Retinal pigment epithelial cell (primary cell): ENCODE data around the gene PPP2R3B.

Source experiments
- DNase-seq: peaks from one replicate; pipeline ENCODE4 v3.0.0-alpha.2; 2010; ENCODE audit warnings: low read depth
- H3K4me3 ChIP-seq: 2 replicates; pipeline ENCODE4 v1.5.1; 2011; ENCODE audit warnings: mild to moderate bottlenecking, low read length, control low read depth, moderate library complexity
- TF ChIP-seq, protein P1 (sequence below): conservative IDR thresholded peaks from 2 replicates; pipeline ENCODE4 v1.5.1; 2011; ENCODE audit warnings: low read depth, low read length, control low read depth, inconsistent platforms

Gene PPP2R3B

DNA sequence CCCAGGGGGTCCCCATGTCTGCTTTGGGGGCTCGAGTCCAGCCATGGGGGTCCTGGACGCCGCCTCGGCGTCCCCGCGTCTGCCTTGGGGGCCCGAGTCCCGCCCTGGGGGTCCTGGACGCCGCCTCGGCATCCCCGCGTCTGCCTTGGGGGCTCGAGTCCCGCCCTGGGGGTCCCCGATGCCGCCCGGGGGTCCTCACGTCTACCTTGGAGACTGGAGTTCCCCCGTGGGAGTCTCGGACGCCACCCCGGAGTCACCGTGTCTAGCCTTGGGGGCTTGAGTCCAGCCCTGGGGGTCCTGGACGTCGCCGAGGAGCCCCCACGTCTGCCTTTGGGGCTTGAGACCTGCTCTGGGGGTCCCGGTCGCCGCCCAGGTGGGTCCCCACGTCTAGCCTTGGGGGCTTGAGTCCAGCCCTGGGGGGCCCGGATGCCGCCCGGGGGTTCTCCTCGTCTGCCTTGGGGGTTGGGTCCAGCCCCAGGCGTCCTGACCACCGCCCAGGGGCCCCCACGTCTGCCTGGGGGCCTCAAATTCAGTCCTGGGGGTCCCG, 67.1 kb downstream of the PPP2R3B start:
- DNase-seq, result no peak
- peak overlapping the region; percentile 85 for H3K4me3 ChIP-seq
- TF ChIP-seq, protein P1, sequence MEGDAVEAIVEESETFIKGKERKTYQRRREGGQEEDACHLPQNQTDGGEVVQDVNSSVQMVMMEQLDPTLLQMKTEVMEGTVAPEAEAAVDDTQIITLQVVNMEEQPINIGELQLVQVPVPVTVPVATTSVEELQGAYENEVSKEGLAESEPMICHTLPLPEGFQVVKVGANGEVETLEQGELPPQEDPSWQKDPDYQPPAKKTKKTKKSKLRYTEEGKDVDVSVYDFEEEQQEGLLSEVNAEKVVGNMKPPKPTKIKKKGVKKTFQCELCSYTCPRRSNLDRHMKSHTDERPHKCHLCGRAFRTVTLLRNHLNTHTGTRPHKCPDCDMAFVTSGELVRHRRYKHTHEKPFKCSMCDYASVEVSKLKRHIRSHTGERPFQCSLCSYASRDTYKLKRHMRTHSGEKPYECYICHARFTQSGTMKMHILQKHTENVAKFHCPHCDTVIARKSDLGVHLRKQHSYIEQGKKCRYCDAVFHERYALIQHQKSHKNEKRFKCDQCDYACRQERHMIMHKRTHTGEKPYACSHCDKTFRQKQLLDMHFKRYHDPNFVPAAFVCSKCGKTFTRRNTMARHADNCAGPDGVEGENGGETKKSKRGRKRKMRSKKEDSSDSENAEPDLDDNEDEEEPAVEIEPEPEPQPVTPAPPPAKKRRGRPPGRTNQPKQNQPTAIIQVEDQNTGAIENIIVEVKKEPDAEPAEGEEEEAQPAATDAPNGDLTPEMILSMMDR, result no peak

- peak within 1 kb of the TSS; percentile 85 for H3K4me3 ChIP-seq
- peak; percentile 99 for DNase-seq
- TF ChIP-seq, protein P1, result no peak
Observed at GRCh38 chrX:318739-319578, 67.7 kb downstream of the PPP2R3B start, which contains the start of gene GTPBP6. Gene GTPBP6, minus strand, starts transcription at chrX:318796. Its CDS starts 9 bp downstream, at chrX:318787.

DNA sequence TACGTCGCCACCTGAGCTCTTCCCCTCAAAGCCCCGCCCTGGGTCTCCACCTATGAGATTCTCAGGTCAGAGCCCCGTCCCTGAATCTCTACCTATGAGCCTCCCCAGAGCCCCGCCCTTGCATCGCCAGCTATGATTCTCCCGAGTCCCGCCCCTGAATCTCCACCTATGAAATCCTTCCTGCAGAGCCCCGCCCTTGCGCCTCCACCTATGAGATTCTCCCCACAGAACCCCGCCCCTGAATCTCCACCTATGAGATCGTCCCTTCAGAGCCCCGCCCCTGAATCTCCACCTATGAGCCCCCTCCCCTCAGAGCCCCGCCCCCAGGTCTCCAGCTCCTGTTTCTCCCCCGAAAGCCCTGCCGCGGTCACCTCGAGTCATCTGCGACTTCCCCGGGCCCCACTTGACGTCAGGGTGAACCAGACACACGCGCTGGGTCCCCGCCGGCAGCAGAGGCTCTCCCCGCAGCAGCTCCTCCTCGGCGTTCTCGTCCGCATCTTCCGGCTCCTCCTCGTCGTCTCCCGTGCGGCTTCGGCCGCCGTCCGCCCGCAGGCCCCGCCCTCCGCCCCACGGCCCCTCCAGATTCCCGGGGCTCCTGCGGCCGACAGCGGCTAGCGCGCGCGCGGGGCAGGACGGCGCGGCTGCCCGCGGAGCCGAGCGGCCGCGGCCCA, 68.5 kb downstream of the PPP2R3B start:
- TF ChIP-seq, protein P1, result no peak
- DNase-seq, result peak; percentile 97
- H3K4me3 ChIP-seq, result peak overlapping the region; percentile 72

- H3K4me3 ChIP-seq, result peak overlapping the region; percentile 45
- TF ChIP-seq, protein P1, result no peak
- no peak for DNase-seq
Observed at GRCh38 chrX:317424-318067, 69.2 kb downstream of the PPP2R3B start.

DNA sequence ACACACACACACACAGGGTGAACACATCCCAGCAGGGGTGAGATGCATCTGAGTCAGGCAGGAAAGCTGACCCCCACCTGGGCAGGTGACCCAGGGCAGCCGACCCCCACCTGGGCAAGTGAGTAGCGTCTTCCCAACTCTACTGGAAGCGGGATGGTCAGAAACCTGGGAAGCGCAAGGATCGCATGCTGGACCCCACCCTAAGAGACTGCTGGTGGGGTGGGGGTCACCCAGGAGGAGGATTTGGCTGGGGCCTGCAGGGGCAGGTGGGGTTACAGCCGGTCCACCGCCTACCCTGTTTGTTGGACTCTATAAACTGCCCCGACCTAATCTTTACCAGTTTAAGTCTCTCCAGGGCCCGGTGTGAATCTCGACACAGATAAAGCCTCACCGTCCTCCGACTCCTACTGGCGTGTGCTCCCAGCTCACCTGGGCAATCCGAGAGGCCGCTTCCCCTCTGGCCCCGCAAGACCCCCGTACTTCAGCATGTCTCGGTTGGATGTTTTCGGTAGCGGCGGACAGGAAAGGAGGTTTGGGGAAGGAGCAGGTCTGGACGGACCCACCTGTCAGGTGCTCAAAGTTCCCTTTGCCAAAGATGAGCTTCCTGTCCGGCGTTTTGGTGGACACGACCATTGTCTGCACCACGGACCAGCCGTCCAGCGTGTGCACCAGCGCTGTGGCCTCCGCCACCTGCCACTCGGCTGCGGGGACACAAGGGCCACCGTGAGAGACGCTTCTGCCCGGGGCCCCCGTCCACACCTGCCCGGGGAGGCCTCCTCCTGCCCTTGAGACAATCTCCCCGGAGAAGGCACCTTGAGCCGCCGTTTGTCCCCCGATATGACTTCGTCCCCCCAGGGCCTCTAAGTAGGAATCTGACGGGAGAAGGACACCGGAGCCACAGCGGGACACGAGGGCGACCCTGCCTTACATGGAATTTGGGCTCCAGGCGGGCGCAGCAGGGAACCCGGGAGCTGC, 70.1 kb downstream of the PPP2R3B start:
- DNase-seq, result no peak
- TF ChIP-seq, protein P1, result no peak

DNA sequence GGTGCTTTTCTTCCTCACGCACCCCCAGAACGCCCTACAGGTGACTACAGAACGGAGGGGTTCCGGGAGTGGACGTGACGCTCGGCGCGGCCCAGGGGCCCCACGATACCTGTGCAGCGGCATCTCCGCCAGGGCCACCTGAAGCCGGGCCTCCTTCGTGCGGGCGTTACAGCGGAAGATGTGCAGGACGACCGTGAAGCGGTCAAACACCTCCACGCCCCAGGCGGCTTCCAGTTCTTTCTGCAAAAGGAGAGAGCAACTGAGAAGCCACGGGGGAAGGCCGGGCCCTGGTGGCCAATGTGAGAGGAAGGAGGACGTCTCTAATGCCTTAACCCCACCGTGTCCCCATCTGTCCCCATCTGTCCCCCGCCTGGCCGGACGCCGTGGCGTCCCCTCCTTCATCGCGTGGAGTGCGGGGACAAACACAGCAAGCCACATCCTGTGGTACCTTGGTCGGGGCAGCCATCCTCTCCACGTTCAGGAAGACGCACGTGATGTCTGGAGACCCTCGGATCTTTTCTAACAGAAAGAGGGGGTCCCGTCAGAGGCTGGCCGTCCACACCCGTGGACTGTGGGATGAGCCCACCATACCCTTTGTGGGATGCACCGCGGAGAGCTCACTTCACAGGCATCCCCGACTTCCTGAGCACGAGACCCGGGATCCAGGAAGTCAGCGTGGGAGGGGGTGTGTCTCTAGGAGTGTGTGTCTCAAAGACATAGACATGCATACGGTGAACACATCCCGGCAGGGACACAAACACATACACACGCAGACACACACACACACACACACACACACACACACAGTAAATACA, 71.7 kb downstream of the PPP2R3B start:
- no peak for DNase-seq
- TF ChIP-seq, protein P1, result no peak
- H3K4me3 ChIP-seq, result no peak overlapping the region

More for the DNA sequence above, 70.1 kb downstream of the PPP2R3B start:
- no peak overlapping the region for H3K4me3 ChIP-seq
